GM23338 (cell line): ENCODE measurements around the gene TJP2. TPM values are rescaled to one million over a fixed set of nuclear protein-coding genes. Genes with fewer than 3 reads are reported as not detected.

Experiments used
- ATAC-seq: fragments of 200-7000 bp; cut with Tn5 transposase; 3 replicates; pipeline ENCODE4 v1.9.1; 2020
- DNase-seq: peaks from one replicate; pipeline ENCODE4 v3.0.0-alpha.2; 2015; ENCODE audit warnings: low spot score
- H2AFZ ChIP-seq: fragments of 200-600 bp; sonication (generic); 2 replicates; pipeline ENCODE4 v1.8.0; 2016; ENCODE audit warnings: antibody characterized with exemption, mild to moderate bottlenecking, moderate library complexity
- H3F3A ChIP-seq: fragments of 200-600 bp; sonication (generic); replicated peaks from 2 replicates; pipeline ENCODE4 v1.8.0; 2017; ENCODE audit warnings: antibody characterized with exemption, mixed run types, low read depth
- H3K27ac ChIP-seq: fragments of 200-600 bp; sonication (generic); 2 replicates; pipeline ENCODE4 v1.6.1; 2016; ENCODE audit warnings: low read depth
- H3K27me3 ChIP-seq: fragments of 200-600 bp; sonication (generic); 2 replicates; pipeline ENCODE4 v1.8.0; 2016; ENCODE audit warnings: mild to moderate bottlenecking, mixed run types, moderate library complexity; ENCODE audit not compliant: insufficient read depth
- H3K36me3 ChIP-seq: fragments of 200-600 bp; sonication (generic); 2 replicates; pipeline ENCODE4 v1.8.0; 2016; ENCODE audit warnings: mild to moderate bottlenecking; ENCODE audit not compliant: insufficient read depth
- H3K4me1 ChIP-seq: fragments of 200-600 bp; sonication (generic); 2 replicates; pipeline ENCODE4 v1.8.0; 2016; ENCODE audit warnings: mild to moderate bottlenecking, moderate library complexity; ENCODE audit not compliant: insufficient read depth
- H3K4me2 ChIP-seq: fragments of 200-600 bp; sonication (generic); 2 replicates; pipeline ENCODE4 v1.7.1; 2017; ENCODE audit warnings: mixed run types
- H3K4me3 ChIP-seq: fragments of 200-600 bp; sonication (generic); 2 replicates; pipeline ENCODE4 v1.6.1; 2016; ENCODE audit warnings: mixed run types
- H3K79me2 ChIP-seq: fragments of 200-600 bp; sonication (generic); replicated peaks from 2 replicates; pipeline ENCODE4 v1.8.0; 2017; ENCODE audit warnings: mild to moderate bottlenecking; ENCODE audit not compliant: insufficient read depth
- H3K9me2 ChIP-seq: fragments of 200-600 bp; sonication (generic); 2 replicates; pipeline ENCODE4 v1.8.0; 2017; ENCODE audit not compliant: insufficient read depth
- H4K20me1 ChIP-seq: fragments of 200-600 bp; sonication (generic); replicated peaks from 2 replicates; pipeline ENCODE4 v1.8.0; 2017; ENCODE audit warnings: mild to moderate bottlenecking; ENCODE audit not compliant: insufficient read depth
- H3K27ac Mint-ChIP-seq: 2 replicates; pipeline ENCODE4 v1.8.0; 2020; ENCODE audit warnings: inconsistent platforms, mild to moderate bottlenecking, moderate library complexity, mixed read lengths
- H3K27me3 Mint-ChIP-seq: 3 replicates; pipeline ENCODE4 v1.8.0; 2022; ENCODE audit warnings: low read depth, mild to moderate bottlenecking, moderate library complexity, mixed read lengths, inconsistent platforms; ENCODE audit not compliant: insufficient read depth, poor library complexity
- H3K36me3 Mint-ChIP-seq: 3 replicates; pipeline ENCODE4 v1.8.0; 2021; ENCODE audit warnings: low read depth, mild to moderate bottlenecking, inconsistent platforms, moderate library complexity, mixed read lengths
- H3K4me1 Mint-ChIP-seq: 3 replicates; pipeline ENCODE4 v1.8.0; 2020; ENCODE audit warnings: mild to moderate bottlenecking, inconsistent platforms, mixed read lengths
- H3K4me3 Mint-ChIP-seq: 3 replicates; pipeline ENCODE4 v1.8.0; 2021; ENCODE audit warnings: moderate library complexity, mild to moderate bottlenecking, inconsistent platforms, mixed read lengths
- H3K9me3 Mint-ChIP-seq: 3 replicates; pipeline ENCODE4 v1.8.0; 2020; ENCODE audit warnings: moderate library complexity, mild to moderate bottlenecking, inconsistent platforms, mixed read lengths
- CREB1 ChIP-seq: fragments of 250-450 bp; sonication (Bioruptor Pico); IDR thresholded peaks from 2 replicates; pipeline ENCODE4 v1.5.0; 2020; ENCODE audit warnings: low read depth, mild to moderate bottlenecking, moderate library complexity
- CTCF ChIP-seq, 2 experiments: fragments of 200-600 bp in 1 of 2; sonication (generic) in 1 of 2; conservative IDR thresholded peaks; 2 replicates each; pipeline versions ENCODE4 v1.5.1 to v1.6.1; 2016 to 2017; ENCODE audit warnings: antibody characterized with exemption in 2 of 2, low read depth in 2 of 2, mild to moderate bottlenecking in 2 of 2, moderate library complexity in 1 of 2
- ETS1 ChIP-seq: IDR thresholded peaks from 2 replicates; pipeline ENCODE4 v1.6.1; 2016; ENCODE audit warnings: antibody characterized with exemption
- EZH2 ChIP-seq: fragments of 200-600 bp; sonication (generic); IDR thresholded peaks from one replicate; pipeline ENCODE4 v1.8.0; 2017; ENCODE audit warnings: antibody characterized with exemption, mild to moderate bottlenecking, low read depth; ENCODE audit not compliant: unreplicated experiment
- EZH2phosphoT487 ChIP-seq: fragments of 200-600 bp; sonication (generic); IDR thresholded peaks from one replicate; pipeline ENCODE4 v1.8.1; 2018; ENCODE audit warnings: antibody characterized with exemption; ENCODE audit not compliant: unreplicated experiment
- JUNB ChIP-seq: IDR thresholded peaks from one replicate; pipeline ENCODE4 v1.6.1; 2016; ENCODE audit warnings: antibody characterized with exemption; ENCODE audit not compliant: unreplicated experiment
- NANOG ChIP-seq: IDR thresholded peaks from 2 replicates; pipeline ENCODE4 v1.6.1; 2016; ENCODE audit warnings: antibody characterized with exemption, borderline replicate concordance
- POLR2AphosphoS5 ChIP-seq: IDR thresholded peaks from 2 replicates; pipeline ENCODE4 v1.6.1; 2016; ENCODE audit warnings: antibody characterized with exemption, low read depth
- REST ChIP-seq: IDR thresholded peaks from one replicate; pipeline ENCODE4 v1.6.1; 2018; ENCODE audit warnings: antibody characterized with exemption; ENCODE audit not compliant: unreplicated experiment
- STAT1 ChIP-seq: IDR thresholded peaks from one replicate; pipeline ENCODE4 v1.6.1; 2016; ENCODE audit warnings: antibody characterized with exemption; ENCODE audit not compliant: unreplicated experiment
- ZNF114 ChIP-seq: fragments of 250-450 bp; sonication (Bioruptor Pico); IDR thresholded peaks from 2 replicates; pipeline ENCODE4 v1.5.0; 2020; ENCODE audit warnings: mild to moderate bottlenecking, moderate library complexity
- ZNF331 ChIP-seq: fragments of 250-450 bp; sonication (Bioruptor Pico); IDR thresholded peaks from 2 replicates; pipeline ENCODE4 v1.5.0; 2020; ENCODE audit warnings: low read depth, mild to moderate bottlenecking, moderate library complexity
- ZNF462 ChIP-seq: fragments of 250-450 bp; sonication (Bioruptor Pico); IDR thresholded peaks from 2 replicates; pipeline ENCODE4 v1.5.0; 2020; ENCODE audit warnings: mild to moderate bottlenecking, moderate library complexity
- polyA plus RNA-seq: library from polyadenylated mRNA; unstranded; fragments of >200 nt; fragmentation: Nextera tagmentation; extraction: Ambion mirVana; gene quantifications from 2 replicates; pipeline ENCODE4 v1.2.1, GENCODE V29; 2016
- total RNA-seq: library from RNA; depleted of rRNA; stranded (reverse); fragments of >200 nt; shearing (Covaris generic); gene quantifications from 2 replicates; pipeline ENCODE4 v1.2.3, GENCODE V29; 2014

TJP2 gene
- total and polyA plus RNA-seq, 2 experiments from 2014 or later, result 37.6 to 234 TPM

DNA sequence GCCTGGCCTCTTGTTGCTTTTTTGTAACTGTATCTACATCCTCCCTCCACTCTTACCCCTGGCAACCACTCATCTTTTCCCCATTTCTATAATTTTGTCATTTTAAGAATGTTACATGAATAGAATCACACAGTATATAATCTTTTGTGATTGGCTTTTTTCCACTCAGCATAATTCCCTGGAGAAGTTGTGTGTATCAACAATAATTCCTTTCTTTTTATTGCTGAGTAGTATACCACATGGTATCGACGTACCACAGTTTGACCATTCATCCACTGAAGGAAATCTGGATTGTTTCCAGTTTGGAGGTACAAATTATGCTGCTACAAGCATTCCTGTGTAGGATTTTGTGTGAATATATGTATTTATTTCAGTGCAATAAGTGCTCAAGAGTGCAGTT is 129.3 kb downstream of the TJP2 start:
- H3K36me3 Mint-ChIP-seq, result peaks cover 7% of the 10 kb centered on the region
- no peak overlapping the region for H3K27ac Mint-ChIP-seq
- Histone ChIP-seq H3K4me1 (peaks cover 3% of the 10 kb centered on the region; the same call in 1 of the 2 replicates), H3K27me3 (no peaks in the 10 kb centered on the region), H3K27ac (no peak overlapping the region), H3K79me2 (no peaks in the 10 kb centered on the region), H4K20me1 (no peaks in the 10 kb centered on the region), H3F3A (0 out of 2 replicates have a peak, but pooled peaks cover 3% of the 10 kb centered on the region), H3K4me2 (no peak overlapping the region), H3K9me2 (peaks cover 15% of the 10 kb centered on the region), H3K36me3 (no peaks in the 10 kb centered on the region), H2AFZ (no peak overlapping the region), H3K4me3 (no peak overlapping the region)
- ATAC-seq, result no peak
- TF ChIP-seq CTCF (conservative IDR thresholded peaks at IDR 0.05; ENCODE audit: low read depth in 2 of 2), result no peak
- TF ChIP-seq EZH2, result no peak
- TF ChIP-seq ZNF331 (CRISPR knock-in tag), result no peak
- TF ChIP-seq JUNB, result no peak
- no peak for TF ChIP-seq REST
- TF ChIP-seq POLR2AphosphoS5, result no peak
- TF ChIP-seq ZNF114 (CRISPR knock-in tag), result no peak
- no peak for TF ChIP-seq ZNF462 (CRISPR knock-in tag)
- no peak for TF ChIP-seq STAT1
- TF ChIP-seq EZH2phosphoT487, result no peak
- TF ChIP-seq NANOG, result no peak
- TF ChIP-seq CREB1 (CRISPR knock-in tag), result no peak
- no peak for TF ChIP-seq ETS1
- H3K4me1 Mint-ChIP-seq, result peaks cover 15% of the 10 kb centered on the region
- H3K4me3 Mint-ChIP-seq, result no peak overlapping the region
- peaks cover 4% of the 10 kb centered on the region for H3K27me3 Mint-ChIP-seq
- DNase-seq, result no peak
- no peaks in the 10 kb centered on the region; the same call in 2 of the 3 replicates for H3K9me3 Mint-ChIP-seq
